Uterus (tissue), 4 donors: ENCODE results near the gene HDDC3. TPM values are rescaled to one million over a fixed set of nuclear protein-coding genes. Genes with fewer than 3 reads are reported as not detected.

Experiments
- DNase-seq, 2 donors: peaks; one replicate each; pipeline ENCODE4 v3.0.0-alpha.2; 2019 to 2020
- H3K27ac ChIP-seq, 2 donors: fragments of 200-600 bp; sonication (generic); 1 replicate in 1 of 2; 2 replicates in 1 of 2; pipeline ENCODE4 v1.5.1; 2016 to 2018
- H3K27me3 ChIP-seq, 2 donors: fragments of 200-600 bp; sonication (generic); one replicate each; pipeline ENCODE4 v1.5.1; 2018 to 2019; ENCODE audit warnings: control low read depth in 1 of 2
- H3K36me3 ChIP-seq, 2 donors: fragments of 200-600 bp; sonication (generic); one replicate each; pipeline ENCODE4 v1.5.1; 2019; ENCODE audit warnings: control low read depth in 1 of 2
- H3K4me1 ChIP-seq, 2 donors: fragments of 200-600 bp; sonication (generic); one replicate each; pipeline ENCODE4 v1.5.1; 2018 to 2019; ENCODE audit warnings: control low read depth in 1 of 2
- H3K4me3 ChIP-seq, 2 donors: fragments of 200-600 bp; sonication (generic); 1 replicate in 1 of 2; 2 replicates in 1 of 2; pipeline ENCODE4 v1.5.1; 2018 to 2019; ENCODE audit warnings: mild to moderate bottlenecking in 1 of 2
- H3K9me3 ChIP-seq, 2 donors: fragments of 200-600 bp; sonication (generic); one replicate each; pipeline ENCODE4 v1.5.1; 2019; ENCODE audit warnings: control low read depth in 1 of 2
- POLR2A ChIP-seq, 2 donors: fragments of 450-650 bp; IDR thresholded peaks; one replicate each; pipeline ENCODE4 v1.6.1; 2016; ENCODE audit warnings: antibody characterized with exemption in 2 of 2, mild to moderate bottlenecking in 1 of 2, moderate library complexity in 1 of 2
- intact Hi-C: fragments of 100-400 bp; cut with DNase I; formaldehyde crosslinking; loops from one replicate; pipeline ENCODE4 v1.15.1; 2023; ENCODE audit warnings: low total_unique reads
- total RNA-seq, 4 donors: library from RNA; depleted of rRNA in 3 of 4; stranded (reverse); fragments of >200 nt in 3 of 4; gene quantifications; one replicate each; pipeline versions ENCODE4 v1.1.0 to v1.2.4, GENCODE V29; 2014 to 2023
- TF ChIP-seq, protein P1 (sequence below), 4 experiments: fragments of 200-600 bp in 2 of 4; fragments of 450-650 bp in 2 of 4; sonication (generic) in 2 of 4; IDR thresholded peaks; one replicate each; pipeline ENCODE4 v1.5.1; 2016 to 2019; ENCODE audit warnings: antibody characterized with exemption in 4 of 4, mild to moderate bottlenecking in 2 of 4, moderate library complexity in 1 of 4
- donor health status: DM: yes; HTN: yes; CAD: no.

The HDDC3 gene
- total RNA-seq, 4 donors from 2014 or later, result 0.59 to 14.0 (median 7.2) TPM

DNA sequence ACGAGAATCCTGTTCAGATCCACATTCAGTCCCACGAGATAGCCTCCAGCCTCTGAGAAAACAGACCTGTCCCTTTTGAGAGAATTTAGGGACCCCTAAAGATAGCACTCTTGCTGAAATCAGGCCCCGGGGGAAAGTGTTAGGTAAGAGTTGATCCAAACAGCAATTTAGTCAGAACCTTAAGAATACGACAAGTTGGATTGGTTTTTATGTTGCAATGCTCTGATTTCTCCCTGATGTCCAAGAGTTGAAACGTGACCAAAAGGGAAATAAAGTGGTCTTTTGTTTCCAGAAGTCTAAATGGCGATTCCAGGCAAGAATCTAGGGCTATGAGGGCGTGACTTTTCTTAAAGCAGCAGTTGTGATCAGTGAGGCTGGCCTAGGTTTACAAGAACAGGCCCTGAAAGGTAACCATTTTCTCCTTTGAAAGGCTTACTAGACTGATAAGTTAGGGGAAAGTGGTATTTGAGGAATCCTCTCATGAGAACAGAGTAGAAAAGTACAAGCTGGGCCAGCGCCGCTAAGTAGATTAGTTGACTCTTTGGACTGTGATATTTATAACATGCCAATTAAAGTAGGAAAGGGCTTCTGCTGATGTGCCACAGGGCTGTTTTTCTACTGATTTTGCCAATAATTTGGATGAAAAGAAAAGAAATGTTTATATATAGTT is 24.4 kb downstream of the HDDC3 start:
- Histone ChIP-seq H3K36me3 (no peaks in the 10 kb centered on the region), H3K4me3 (no peak overlapping the region), H3K27me3 (no peaks in the 10 kb centered on the region), H3K27ac (no peak overlapping the region), H3K4me1 (peaks cover 0 to 5% of the 10 kb centered on the region in 2 donors), H3K9me3 (no peaks in the 10 kb centered on the region)
- TF ChIP-seq POLR2A (IDR thresholded peaks at IDR 0.05), result no peak
- TF ChIP-seq, protein P1, sequence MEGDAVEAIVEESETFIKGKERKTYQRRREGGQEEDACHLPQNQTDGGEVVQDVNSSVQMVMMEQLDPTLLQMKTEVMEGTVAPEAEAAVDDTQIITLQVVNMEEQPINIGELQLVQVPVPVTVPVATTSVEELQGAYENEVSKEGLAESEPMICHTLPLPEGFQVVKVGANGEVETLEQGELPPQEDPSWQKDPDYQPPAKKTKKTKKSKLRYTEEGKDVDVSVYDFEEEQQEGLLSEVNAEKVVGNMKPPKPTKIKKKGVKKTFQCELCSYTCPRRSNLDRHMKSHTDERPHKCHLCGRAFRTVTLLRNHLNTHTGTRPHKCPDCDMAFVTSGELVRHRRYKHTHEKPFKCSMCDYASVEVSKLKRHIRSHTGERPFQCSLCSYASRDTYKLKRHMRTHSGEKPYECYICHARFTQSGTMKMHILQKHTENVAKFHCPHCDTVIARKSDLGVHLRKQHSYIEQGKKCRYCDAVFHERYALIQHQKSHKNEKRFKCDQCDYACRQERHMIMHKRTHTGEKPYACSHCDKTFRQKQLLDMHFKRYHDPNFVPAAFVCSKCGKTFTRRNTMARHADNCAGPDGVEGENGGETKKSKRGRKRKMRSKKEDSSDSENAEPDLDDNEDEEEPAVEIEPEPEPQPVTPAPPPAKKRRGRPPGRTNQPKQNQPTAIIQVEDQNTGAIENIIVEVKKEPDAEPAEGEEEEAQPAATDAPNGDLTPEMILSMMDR (IDR thresholded peaks at IDR 0.05), result no peak
- no peak for DNase-seq
- intact Hi-C loops, result no loop called here

DNA sequence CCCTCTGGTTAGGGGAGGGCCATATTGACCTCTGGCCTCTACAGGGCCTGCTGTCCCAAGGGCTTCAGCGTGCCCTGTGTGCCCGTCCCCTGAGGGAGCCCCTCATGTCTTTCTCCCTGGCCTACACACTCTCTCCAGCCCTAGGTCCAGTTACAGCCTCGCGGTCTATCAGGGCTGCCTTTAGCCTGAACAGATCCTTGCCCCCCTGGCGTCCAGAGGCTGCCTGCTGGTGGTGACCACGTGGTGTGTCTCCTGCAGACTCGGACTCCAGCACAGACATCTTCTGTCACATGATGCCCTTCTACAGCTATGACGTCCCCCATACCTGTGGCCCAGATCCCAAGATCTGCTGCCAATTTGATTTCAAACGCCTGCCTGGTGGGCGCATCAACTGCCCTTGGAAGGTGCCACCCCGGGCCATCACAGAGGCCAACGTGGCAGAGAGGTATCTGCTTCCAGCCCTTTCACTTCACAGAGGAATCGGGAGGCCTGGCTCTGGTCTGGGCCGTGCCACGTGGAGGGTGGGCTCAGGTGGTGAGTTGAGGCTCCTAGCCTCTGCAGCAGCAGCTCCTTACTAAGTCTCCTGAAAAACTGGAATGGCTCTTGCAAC is 25.2 kb downstream of the HDDC3 start:
- peaks cover 0 to 5% of the 10 kb centered on the region in 2 donors for H3K4me1 ChIP-seq
- no peaks in the 10 kb centered on the region for H3K36me3 ChIP-seq
- DNase-seq, result no peak
- no peaks in the 10 kb centered on the region for H3K27me3 ChIP-seq
- intact Hi-C loops, result no loop called here
- no peak overlapping the region for H3K27ac ChIP-seq
- H3K9me3 ChIP-seq, result no peaks in the 10 kb centered on the region
- H3K4me3 ChIP-seq, result no peak overlapping the region
- TF ChIP-seq, protein P1 (IDR thresholded peaks at IDR 0.05), result no peak
- TF ChIP-seq POLR2A (IDR thresholded peaks at IDR 0.05), result no peak

DNA sequence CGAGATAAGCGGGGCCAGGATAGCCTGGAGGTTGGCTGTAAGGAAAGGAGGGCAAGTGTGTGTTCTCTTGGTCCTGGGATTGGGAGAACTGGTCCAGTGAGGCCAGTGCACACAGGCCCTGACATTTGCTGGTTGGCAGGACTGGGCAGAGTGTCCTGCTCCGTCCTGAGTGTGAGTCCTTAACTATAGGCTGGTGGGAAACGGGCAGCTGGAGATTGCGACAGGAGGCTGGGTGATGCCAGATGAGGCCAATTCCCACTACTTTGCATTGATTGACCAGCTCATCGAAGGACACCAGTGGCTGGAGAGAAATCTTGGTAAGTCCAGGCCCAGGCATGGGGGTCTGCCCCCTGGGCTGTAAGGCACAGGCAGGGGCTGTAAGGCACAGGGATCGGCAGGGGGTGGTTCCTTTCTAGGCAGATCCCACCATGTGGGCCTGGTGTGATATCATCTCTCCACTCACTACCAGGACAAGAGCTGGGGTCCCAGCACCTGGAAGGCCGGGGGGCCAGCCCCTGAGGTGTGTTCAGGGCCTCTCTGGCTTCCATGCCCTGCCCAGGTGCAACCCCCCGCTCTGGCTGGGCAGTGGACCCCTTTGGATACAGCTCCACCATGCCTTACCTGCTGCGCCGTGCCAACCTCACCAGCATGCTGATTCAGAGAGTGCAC is 26.0 kb downstream of the HDDC3 start:
- TF ChIP-seq, protein P1 (IDR thresholded peaks at IDR 0.05), result no peak
- no peak for TF ChIP-seq POLR2A (IDR thresholded peaks at IDR 0.05)
- H3K27me3 ChIP-seq, result no peaks in the 10 kb centered on the region
- peaks cover 0 to 5% of the 10 kb centered on the region in 2 donors for H3K4me1 ChIP-seq
- no peaks in the 10 kb centered on the region for H3K36me3 ChIP-seq
- no peaks in the 10 kb centered on the region for H3K9me3 ChIP-seq
- no peak overlapping the region for H3K4me3 ChIP-seq
- DNase-seq, result no peak
- no peak overlapping the region for H3K27ac ChIP-seq
- intact Hi-C loops, result no loop called here

DNA sequence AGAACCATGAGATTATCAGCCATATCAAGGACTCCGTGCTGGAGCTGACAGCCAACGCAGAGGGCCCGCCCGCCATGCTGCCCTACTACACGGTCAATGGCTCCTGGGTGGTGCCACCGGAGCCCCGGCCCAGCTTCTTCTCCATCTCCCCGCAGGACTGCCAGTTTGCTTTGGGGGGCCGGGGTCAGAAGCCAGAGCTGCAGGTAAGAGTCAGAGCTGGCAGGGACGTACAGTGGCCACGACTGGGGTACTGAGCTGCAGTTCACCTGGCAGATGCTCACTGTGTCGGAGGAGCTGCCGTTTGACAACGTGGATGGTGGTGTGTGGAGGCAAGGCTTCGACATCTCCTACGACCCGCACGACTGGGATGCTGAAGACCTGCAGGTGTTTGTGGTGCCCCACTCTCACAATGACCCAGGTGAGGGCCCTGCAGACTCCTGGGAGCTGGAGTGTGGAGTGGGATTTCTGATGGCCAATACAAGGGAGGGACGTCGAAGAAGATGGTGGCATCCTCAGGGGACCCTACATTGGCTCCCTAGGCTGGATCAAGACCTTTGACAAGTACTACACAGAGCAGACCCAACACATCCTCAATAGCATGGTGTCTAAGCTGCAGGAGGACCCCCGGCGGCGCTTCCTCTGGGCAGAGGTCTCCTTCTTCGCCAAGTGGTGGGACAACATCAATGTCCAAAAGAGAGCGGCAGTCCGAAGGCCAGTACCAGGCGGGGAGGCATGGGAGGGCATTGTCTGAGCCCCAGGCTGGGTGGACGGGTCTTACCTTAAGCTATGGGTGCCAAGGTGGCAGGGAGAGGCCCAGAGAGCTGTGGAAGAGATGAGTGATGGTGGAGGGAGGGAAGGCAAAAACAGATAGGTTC is 26.8 kb downstream of the HDDC3 start:
- no peaks in the 10 kb centered on the region for H3K36me3 ChIP-seq
- intact Hi-C loops, result no loop called here
- no peak for DNase-seq
- no peaks in the 10 kb centered on the region for H3K9me3 ChIP-seq
- H3K27ac ChIP-seq, result no peak overlapping the region
- no peak overlapping the region for H3K4me3 ChIP-seq
- H3K4me1 ChIP-seq, result peaks cover 0 to 5% of the 10 kb centered on the region in 2 donors
- H3K27me3 ChIP-seq, result no peaks in the 10 kb centered on the region
- TF ChIP-seq, protein P1 (IDR thresholded peaks at IDR 0.05), result no peak
- TF ChIP-seq POLR2A (IDR thresholded peaks at IDR 0.05), result no peak
